ENCODE data around the gene ATP9A.

Gene ATP9A

GRCh38 chr20:51598556-51598955 is 169.6 kb downstream of the ATP9A start:
- Histone ChIP-seq H3K27me3 (ENCODE audit: insufficient read depth, poor library complexity, severe bottlenecking) (peaks cover 8% of the 10 kb centered on the region), H3K27ac (replicated peaks) (no peak overlapping the region), H3K4me3 (replicated peaks; ENCODE audit: insufficient read depth, low read length) (no peak overlapping the region)
- no peak for TF ChIP-seq SPI1 (IDR thresholded peaks at IDR 0.05; ENCODE audit: borderline replicate concordance, low read depth)
- TF ChIP-seq, protein P1, sequence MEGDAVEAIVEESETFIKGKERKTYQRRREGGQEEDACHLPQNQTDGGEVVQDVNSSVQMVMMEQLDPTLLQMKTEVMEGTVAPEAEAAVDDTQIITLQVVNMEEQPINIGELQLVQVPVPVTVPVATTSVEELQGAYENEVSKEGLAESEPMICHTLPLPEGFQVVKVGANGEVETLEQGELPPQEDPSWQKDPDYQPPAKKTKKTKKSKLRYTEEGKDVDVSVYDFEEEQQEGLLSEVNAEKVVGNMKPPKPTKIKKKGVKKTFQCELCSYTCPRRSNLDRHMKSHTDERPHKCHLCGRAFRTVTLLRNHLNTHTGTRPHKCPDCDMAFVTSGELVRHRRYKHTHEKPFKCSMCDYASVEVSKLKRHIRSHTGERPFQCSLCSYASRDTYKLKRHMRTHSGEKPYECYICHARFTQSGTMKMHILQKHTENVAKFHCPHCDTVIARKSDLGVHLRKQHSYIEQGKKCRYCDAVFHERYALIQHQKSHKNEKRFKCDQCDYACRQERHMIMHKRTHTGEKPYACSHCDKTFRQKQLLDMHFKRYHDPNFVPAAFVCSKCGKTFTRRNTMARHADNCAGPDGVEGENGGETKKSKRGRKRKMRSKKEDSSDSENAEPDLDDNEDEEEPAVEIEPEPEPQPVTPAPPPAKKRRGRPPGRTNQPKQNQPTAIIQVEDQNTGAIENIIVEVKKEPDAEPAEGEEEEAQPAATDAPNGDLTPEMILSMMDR (IDR thresholded peaks at IDR 0.05; ENCODE audit: insufficient read depth, low read length) = no peak
- TF ChIP-seq GABPA (IDR thresholded peaks at IDR 0.05; ENCODE audit: low read depth) = no peak
- TF ChIP-seq POLR2AphosphoS5 (IDR thresholded peaks at IDR 0.05; ENCODE audit: low read depth) = no peak
- TF ChIP-seq REST (IDR thresholded peaks at IDR 0.05; ENCODE audit: insufficient replicate concordance, low read depth) = no peak
- DNase-seq (ENCODE audit: low read depth in 1 of 2, low spot score in 1 of 2) = no peak

DNA sequence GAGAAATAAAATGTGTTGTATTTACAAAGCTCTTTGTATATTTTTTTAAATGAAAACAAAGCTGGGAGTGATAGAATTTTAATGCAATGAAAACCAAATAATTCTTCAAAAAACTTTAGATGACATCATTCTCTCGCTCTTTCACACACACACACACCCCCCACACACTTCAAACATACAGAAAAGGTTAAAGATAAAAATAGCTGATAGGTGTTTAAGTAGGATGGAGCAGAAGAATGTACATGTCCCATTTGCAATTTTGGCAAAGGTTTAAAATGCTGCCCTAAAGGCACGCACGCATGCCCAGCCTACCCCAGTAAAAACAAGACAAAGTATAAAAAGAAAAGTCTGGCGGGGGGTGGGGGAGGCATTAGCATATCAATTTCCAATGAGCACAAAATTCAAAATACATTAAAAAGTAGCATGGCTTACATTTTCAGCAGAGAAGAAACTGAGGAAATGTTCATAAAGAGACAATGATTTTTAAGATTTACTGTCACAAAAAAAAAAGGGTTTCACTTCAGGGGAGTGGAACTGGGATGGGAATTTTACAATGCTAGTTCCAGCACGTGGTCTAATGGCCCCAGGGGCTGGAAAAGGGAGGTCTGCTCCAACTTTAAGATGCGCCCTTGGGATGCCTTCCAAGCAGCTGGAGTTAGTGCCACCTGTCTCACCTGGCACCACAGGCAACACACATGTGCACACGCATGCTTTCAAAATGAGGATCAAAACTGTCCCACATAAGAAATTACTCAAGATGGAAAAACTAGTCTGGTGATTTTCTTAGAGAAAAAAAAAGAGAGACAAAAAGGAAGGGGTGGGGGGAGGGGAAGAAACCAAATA is 170.6 kb downstream of the ATP9A start:
- peaks cover 8% of the 10 kb centered on the region for H3K27me3 ChIP-seq (ENCODE audit: insufficient read depth, poor library complexity, severe bottlenecking)
- no peak overlapping the region for H3K27ac ChIP-seq (replicated peaks)
- TF ChIP-seq POLR2AphosphoS5 (IDR thresholded peaks at IDR 0.05; ENCODE audit: low read depth) (no peak), REST (IDR thresholded peaks at IDR 0.05; ENCODE audit: insufficient replicate concordance, low read depth) (no peak), SPI1 (IDR thresholded peaks at IDR 0.05; ENCODE audit: borderline replicate concordance, low read depth) (no peak), GABPA (IDR thresholded peaks at IDR 0.05; ENCODE audit: low read depth) (no peak)
- TF ChIP-seq, protein P1 (IDR thresholded peaks at IDR 0.05; ENCODE audit: insufficient read depth, low read length) = no peak
- no peak overlapping the region for H3K4me3 ChIP-seq (replicated peaks; ENCODE audit: insufficient read depth, low read length)
- DNase-seq (ENCODE audit: low read depth in 1 of 2, low spot score in 1 of 2) = no peak

GRCh38 chr20:51596668-51597388 is 171.4 kb downstream of the ATP9A start:
- Histone ChIP-seq H3K27me3 (ENCODE audit: insufficient read depth, poor library complexity, severe bottlenecking) (peaks cover 8% of the 10 kb centered on the region), H3K27ac (replicated peaks) (no peak overlapping the region), H3K4me3 (replicated peaks; ENCODE audit: insufficient read depth, low read length) (no peak overlapping the region)
- TF ChIP-seq, protein P1 (IDR thresholded peaks at IDR 0.05; ENCODE audit: insufficient read depth, low read length) = no peak
- no peak for DNase-seq (ENCODE audit: low read depth in 1 of 2, low spot score in 1 of 2)

Measured in HL-60 (cell line).